PC-9 (cell line): Measurements from ENCODE around the gene ARHGEF3. TPM values are rescaled to one million over a fixed set of nuclear protein-coding genes. Genes with fewer than 3 reads are reported as not detected.
"Not testable (repeated sequence)": the region's sequence is repeated elsewhere in the genome, so short reads cannot be mapped to it uniquely, and the experiment has no call there.

Experiments used
- BruUV-seq: library from RNA; stranded (reverse); fragments of 400-500 nt; replicated peaks from 2 replicates; lab custom pipeline; 2021; lab: Mats Ljungman, UMichigan
- CTCF ChIA-PET: fragments of 300-600 bp; sonication (Branson Sonifier 250); formaldehyde crosslinking; loops from one replicate; lab custom pipeline; 2022; ENCODE audit warnings: antibody characterized with exemption; lab: Charles Lee
- POLR2A ChIA-PET: fragments of 300-600 bp; sonication (Branson Sonifier 250); formaldehyde crosslinking; loops from one replicate; lab custom pipeline; 2022; ENCODE audit warnings: antibody characterized with exemption; ENCODE audit not compliant: unreplicated experiment; lab: Charles Lee
- DNase-seq, 2 experiments: peaks; one replicate each; pipeline versions ENCODE4 v3.0.0 to v3.0.0-alpha.2; 2015 to 2022; ENCODE audit warnings: mixed read lengths in 1 of 2
- H2AFZ ChIP-seq: fragments of 200-600 bp; sonication (generic); 2 replicates; pipeline ENCODE4 v1.8.1; 2017; ENCODE audit warnings: antibody characterized with exemption
- H3F3A ChIP-seq: fragments of 200-600 bp; sonication (generic); 2 replicates; pipeline ENCODE4 v1.8.1; 2017; ENCODE audit warnings: antibody characterized with exemption, mild to moderate bottlenecking, low read depth; ENCODE audit not compliant: insufficient read depth
- H3K27ac ChIP-seq: fragments of 200-600 bp; sonication (generic); 2 replicates; pipeline ENCODE4 v1.6.1; 2016; ENCODE audit warnings: mixed run types
- H3K27me3 ChIP-seq: fragments of 200-600 bp; sonication (generic); 2 replicates; pipeline ENCODE4 v1.6.1; 2016; ENCODE audit warnings: low read depth, mixed run types; ENCODE audit not compliant: insufficient read depth
- H3K36me3 ChIP-seq: fragments of 200-600 bp; sonication (generic); 2 replicates; pipeline ENCODE4 v1.6.1; 2016; ENCODE audit warnings: low read depth, mixed run types
- H3K4me1 ChIP-seq: fragments of 200-600 bp; sonication (generic); replicated peaks from 2 replicates; pipeline ENCODE4 v1.6.1; 2016; ENCODE audit warnings: mixed run types; ENCODE audit not compliant: insufficient read depth
- H3K4me2 ChIP-seq: fragments of 200-600 bp; sonication (generic); 2 replicates; pipeline ENCODE4 v1.6.1; 2017; ENCODE audit warnings: mixed run types
- H3K4me3 ChIP-seq: fragments of 200-600 bp; sonication (generic); 2 replicates; pipeline ENCODE4 v1.6.1; 2016; ENCODE audit warnings: mixed run types
- H3K79me2 ChIP-seq: fragments of 200-600 bp; sonication (generic); 2 replicates; pipeline ENCODE4 v1.6.1; 2017; ENCODE audit warnings: low read depth, mixed run types
- H3K9me2 ChIP-seq: fragments of 200-600 bp; sonication (generic); 2 replicates; pipeline ENCODE4 v1.8.1; 2017; ENCODE audit warnings: mild to moderate bottlenecking; ENCODE audit not compliant: insufficient read depth
- H3K9me3 ChIP-seq: fragments of 200-600 bp; sonication (generic); 2 replicates; pipeline ENCODE4 v1.8.1; 2016; ENCODE audit warnings: low read depth; ENCODE audit not compliant: insufficient read depth
- H4K20me1 ChIP-seq: fragments of 200-600 bp; sonication (generic); 2 replicates; pipeline ENCODE4 v1.8.1; 2017; ENCODE audit not compliant: insufficient read depth
- EZH2 ChIP-seq: fragments of 200-600 bp; sonication (generic); IDR thresholded peaks from 2 replicates; pipeline ENCODE4 v1.8.0; 2017; ENCODE audit warnings: antibody characterized with exemption, low read depth
- intact Hi-C: fragments of 100-400 bp; cut with micrococcal nuclease; formaldehyde crosslinking; loops from one replicate; pipeline ENCODE4 v1.10.0; 2022; ENCODE audit not compliant: unreplicated experiment
- total RNA-seq: library from RNA; stranded (reverse); gene quantifications from 2 replicates; pipeline ENCODE4 v1.2.3, GENCODE V29; 2021
- TF ChIP-seq, protein P1 (sequence below): fragments of 200-600 bp; sonication (generic); conservative IDR thresholded peaks from 2 replicates; pipeline ENCODE4 v1.6.1; 2017; ENCODE audit warnings: mixed run types, antibody characterized with exemption, mild to moderate bottlenecking, moderate library complexity

ARHGEF3 gene
- total RNA-seq, 1 experiment from 2014 or later, result 49.2 TPM

GRCh38 chr3:56720849-56721248 lies 80.9 kb downstream of the ARHGEF3 start:
- H3K4me2 ChIP-seq, result no peak overlapping the region
- no peaks in the 10 kb centered on the region for H3K36me3 ChIP-seq
- no peak overlapping the region for H3K27ac ChIP-seq
- ChIA-PET POLR2A (no interaction called here), CTCF (no interaction called here)
- no peaks in the 10 kb centered on the region for H3K27me3 ChIP-seq
- no peaks in the 10 kb centered on the region for H3K79me2 ChIP-seq
- BruUV-seq, result no TSS peak
- H3K4me1 ChIP-seq, result no peaks in the 10 kb centered on the region
- intact Hi-C loops, result no loop called here
- H3F3A ChIP-seq, result no peaks in the 10 kb centered on the region
- no peak for DNase-seq
- H3K4me3 ChIP-seq, result no peak overlapping the region
- no peaks in the 10 kb centered on the region for H3K9me2 ChIP-seq
- TF ChIP-seq, protein P1, sequence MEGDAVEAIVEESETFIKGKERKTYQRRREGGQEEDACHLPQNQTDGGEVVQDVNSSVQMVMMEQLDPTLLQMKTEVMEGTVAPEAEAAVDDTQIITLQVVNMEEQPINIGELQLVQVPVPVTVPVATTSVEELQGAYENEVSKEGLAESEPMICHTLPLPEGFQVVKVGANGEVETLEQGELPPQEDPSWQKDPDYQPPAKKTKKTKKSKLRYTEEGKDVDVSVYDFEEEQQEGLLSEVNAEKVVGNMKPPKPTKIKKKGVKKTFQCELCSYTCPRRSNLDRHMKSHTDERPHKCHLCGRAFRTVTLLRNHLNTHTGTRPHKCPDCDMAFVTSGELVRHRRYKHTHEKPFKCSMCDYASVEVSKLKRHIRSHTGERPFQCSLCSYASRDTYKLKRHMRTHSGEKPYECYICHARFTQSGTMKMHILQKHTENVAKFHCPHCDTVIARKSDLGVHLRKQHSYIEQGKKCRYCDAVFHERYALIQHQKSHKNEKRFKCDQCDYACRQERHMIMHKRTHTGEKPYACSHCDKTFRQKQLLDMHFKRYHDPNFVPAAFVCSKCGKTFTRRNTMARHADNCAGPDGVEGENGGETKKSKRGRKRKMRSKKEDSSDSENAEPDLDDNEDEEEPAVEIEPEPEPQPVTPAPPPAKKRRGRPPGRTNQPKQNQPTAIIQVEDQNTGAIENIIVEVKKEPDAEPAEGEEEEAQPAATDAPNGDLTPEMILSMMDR, result no peak
- TF ChIP-seq EZH2, result no peak
- H3K9me3 ChIP-seq, result no peaks in the 10 kb centered on the region
- H2AFZ ChIP-seq, result no peak overlapping the region
- H4K20me1 ChIP-seq, result no peaks in the 10 kb centered on the region

- DNase-seq, H3K4me2 ChIP-seq, H2AFZ ChIP-seq, H3F3A ChIP-seq, H3K9me2 ChIP-seq, BruUV-seq, intact Hi-C loops, H3K79me2 ChIP-seq, POLR2A ChIA-PET, H3K4me1 ChIP-seq, H3K27me3 ChIP-seq, H4K20me1 ChIP-seq, H3K4me3 ChIP-seq, H3K9me3 ChIP-seq, CTCF ChIA-PET, H3K36me3 ChIP-seq, H3K27ac ChIP-seq: not testable (repeated sequence)
These were observed 82.9 kb downstream of the ARHGEF3 start for GRCh38 chr3:56718809-56719208.

DNA sequence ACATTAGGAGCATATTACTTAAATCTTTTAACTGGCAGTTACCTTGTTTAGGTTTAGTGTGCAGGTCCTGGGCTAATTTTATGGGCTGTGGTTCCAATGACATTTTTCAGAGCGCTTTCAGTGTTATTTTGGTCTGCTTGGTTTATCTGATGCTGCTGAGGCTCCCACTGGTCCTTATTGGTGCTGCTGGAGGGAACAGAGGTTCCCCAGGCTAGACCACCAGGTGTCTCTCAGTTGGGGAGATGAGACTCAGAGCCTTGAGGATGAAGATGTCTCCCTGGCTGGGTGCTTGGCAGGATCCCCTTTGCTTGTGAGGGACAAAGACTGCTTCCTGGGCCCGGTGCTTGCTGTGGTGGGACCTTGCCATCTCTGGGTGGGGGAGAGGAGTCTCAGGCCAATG lies 90.4 kb downstream of the ARHGEF3 start:
- H3K4me2 ChIP-seq, result no peak overlapping the region
- H3K4me3 ChIP-seq, result no peak overlapping the region
- no TSS peak for BruUV-seq
- H4K20me1 ChIP-seq, result no peaks in the 10 kb centered on the region
- DNase-seq, result no peak
- no peaks in the 10 kb centered on the region for H3K27me3 ChIP-seq
- no peaks in the 10 kb centered on the region for H3K79me2 ChIP-seq
- H3K9me2 ChIP-seq, result no peaks in the 10 kb centered on the region
- H3K36me3 ChIP-seq, result no peaks in the 10 kb centered on the region
- intact Hi-C loops, result no loop called here
- TF ChIP-seq, protein P1, result no peak
- TF ChIP-seq EZH2, result no peak
- H3F3A ChIP-seq, result no peaks in the 10 kb centered on the region
- ChIA-PET CTCF (no interaction called here), POLR2A (no interaction called here)
- no peaks in the 10 kb centered on the region for H3K9me3 ChIP-seq
- no peak overlapping the region for H2AFZ ChIP-seq
- H3K27ac ChIP-seq, result no peak overlapping the region
- no peaks in the 10 kb centered on the region for H3K4me1 ChIP-seq

- intact Hi-C loops, H4K20me1 ChIP-seq, H3K9me2 ChIP-seq, H3K9me3 ChIP-seq, H3K27ac ChIP-seq, BruUV-seq, H3K79me2 ChIP-seq, H3K4me1 ChIP-seq, H3K27me3 ChIP-seq, H3K36me3 ChIP-seq, H3K4me3 ChIP-seq, H2AFZ ChIP-seq, H3F3A ChIP-seq, DNase-seq, H3K4me2 ChIP-seq, POLR2A ChIA-PET: not testable (repeated sequence)
- CTCF ChIA-PET, result interaction anchor here (0.7 to 1.2 kb wide), 3 partner anchors 283 to 462 kb away, joined by 5 to 14 read pairs (median 12); no protein-coding TSS in a partner anchor
These were observed 94.3 kb downstream of the ARHGEF3 start for GRCh38 chr3:56707412-56707811.
